PC-3 (cell line): ENCODE data around the gene SNN. TPM values are rescaled to one million over a fixed set of nuclear protein-coding genes. Genes with fewer than 3 reads are reported as not detected.

ENCODE experiments used
- ATAC-seq: fragments of 200-7000 bp; cut with Tn5 transposase; 2 replicates; pipeline ENCODE4 v1.9.1; 2020; ENCODE audit warnings: mild to moderate bottlenecking, moderate library complexity
- BruUV-seq: library from RNA; stranded (reverse); fragments of 400-500 nt; replicated peaks from 2 replicates; lab custom pipeline; 2021; lab: Mats Ljungman, UMichigan
- CTCF ChIA-PET: fragments of 300-600 bp; sonication (Branson Sonifier 250); formaldehyde crosslinking; loops from one replicate; lab custom pipeline; 2022; ENCODE audit warnings: antibody characterized with exemption; lab: Charles Lee
- POLR2A ChIA-PET: fragments of 300-600 bp; sonication (Branson Sonifier 250); formaldehyde crosslinking; loops from one replicate; lab custom pipeline; 2022; ENCODE audit warnings: antibody characterized with exemption; ENCODE audit not compliant: unreplicated experiment; lab: Charles Lee
- DNase-seq: peaks from one replicate; pipeline ENCODE4 v3.0.0-alpha.2; 2015
- H2AFZ ChIP-seq: fragments of 300-600 bp; sonication (generic); 2 replicates; pipeline ENCODE4 v1.6.0; 2016; ENCODE audit warnings: antibody characterized with exemption, low read length
- H3F3A ChIP-seq: fragments of 300-600 bp; sonication (generic); one replicate; pipeline ENCODE4 v1.6.0; 2017; ENCODE audit warnings: antibody characterized with exemption, low read length, control low read depth, mild to moderate bottlenecking; ENCODE audit not compliant: unreplicated experiment
- H3K27ac ChIP-seq: fragments of 300-600 bp; sonication (generic); 2 replicates; pipeline ENCODE4 v1.5.1; 2016; ENCODE audit warnings: mild to moderate bottlenecking, low read length
- H3K27me3 ChIP-seq: fragments of 300-600 bp; sonication (generic); 2 replicates; pipeline ENCODE4 v1.6.1; 2016; ENCODE audit warnings: low read length, mixed read lengths
- H3K36me3 ChIP-seq: fragments of 300-600 bp; sonication (generic); 2 replicates; pipeline ENCODE4 v1.6.1; 2016; ENCODE audit warnings: low read depth, mixed run types, low read length, mixed read lengths
- H3K4me1 ChIP-seq: fragments of 300-600 bp; sonication (generic); 2 replicates; pipeline ENCODE4 v1.5.1; 2016; ENCODE audit warnings: low read length; ENCODE audit not compliant: insufficient read depth
- H3K4me2 ChIP-seq: fragments of 300-600 bp; sonication (generic); 2 replicates; pipeline ENCODE4 v1.6.0; 2016; ENCODE audit warnings: low read length
- H3K4me3 ChIP-seq: fragments of 300-600 bp; sonication (generic); 2 replicates; pipeline ENCODE4 v1.5.1; 2016; ENCODE audit warnings: mild to moderate bottlenecking, low read length, mixed read lengths
- H3K79me2 ChIP-seq: fragments of 300-600 bp; sonication (generic); 2 replicates; pipeline ENCODE4 v1.6.1; 2017; ENCODE audit warnings: low read length, mixed read lengths
- H3K9ac ChIP-seq: fragments of 300-600 bp; sonication (generic); 2 replicates; pipeline ENCODE4 v1.6.0; 2016; ENCODE audit warnings: mild to moderate bottlenecking, low read length
- H3K9me2 ChIP-seq: fragments of 300-600 bp; sonication (generic); replicated peaks from 2 replicates; pipeline ENCODE4 v1.6.1; 2016; ENCODE audit warnings: mixed run types, low read length, mixed read lengths
- H3K9me3 ChIP-seq: fragments of 300-600 bp; sonication (generic); 2 replicates; pipeline ENCODE4 v1.6.1; 2016; ENCODE audit warnings: low read length, mixed read lengths
- H4K20me1 ChIP-seq: fragments of 300-600 bp; sonication (generic); 2 replicates; pipeline ENCODE4 v1.6.1; 2016; ENCODE audit warnings: low read length, mixed read lengths
- EZH2 ChIP-seq: fragments of 300-600 bp; sonication (generic); IDR thresholded peaks from one replicate; pipeline ENCODE4 v1.6.1; 2017; ENCODE audit warnings: antibody characterized with exemption, mild to moderate bottlenecking, low read length; ENCODE audit not compliant: unreplicated experiment
- EZH2phosphoT487 ChIP-seq: fragments of 300-600 bp; sonication (generic); IDR thresholded peaks from 2 replicates; pipeline ENCODE4 v1.6.1; 2018; ENCODE audit warnings: mild to moderate bottlenecking, antibody characterized with exemption, low read length, borderline replicate concordance
- intact Hi-C: fragments of 100-400 bp; cut with micrococcal nuclease; formaldehyde crosslinking; loops from 2 replicates; pipeline ENCODE4 v1.9.0; 2023
- total RNA-seq: library from RNA; depleted of rRNA; stranded (reverse); fragments of >200 nt; gene quantifications from 2 replicates; pipeline ENCODE4 v1.2.3, GENCODE V29; 2014
- TF ChIP-seq, protein P1 (sequence below): fragments of 300-600 bp; sonication (generic); conservative IDR thresholded peaks from 2 replicates; pipeline ENCODE4 v1.5.1; 2017; ENCODE audit warnings: antibody characterized with exemption, low read depth, mild to moderate bottlenecking, low read length

Gene SNN
- total RNA-seq, 1 experiment from 2014 or later = 4.3 TPM

DNA sequence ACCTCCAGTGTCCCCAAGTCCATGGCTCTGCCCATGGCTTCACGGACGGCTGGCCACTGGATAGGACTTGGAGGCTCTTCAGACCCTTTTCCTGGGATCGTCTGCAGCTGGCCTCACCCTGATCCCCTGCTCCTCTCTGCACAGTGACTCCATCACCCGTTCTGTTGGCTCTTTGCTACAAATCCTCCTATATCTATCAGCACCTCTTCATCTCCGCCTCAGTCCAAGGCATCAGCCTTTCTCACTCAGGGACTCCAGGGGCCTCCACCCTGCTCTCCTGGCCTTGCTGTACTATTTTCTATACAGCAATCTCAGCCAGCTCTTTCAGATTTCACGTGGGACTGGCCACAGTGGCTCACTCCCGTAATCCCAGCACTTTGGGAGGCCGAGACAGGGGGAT, 10.7 kb upstream of the SNN start:
- Histone ChIP-seq H3K4me2 (no peak overlapping the region), H3K27ac (no peak overlapping the region), H3K9me2 (no peaks in the 10 kb centered on the region), H4K20me1 (no peaks in the 10 kb centered on the region), H3K27me3 (no peaks in the 10 kb centered on the region), H3K4me3 (no peak overlapping the region), H3K79me2 (no peaks in the 10 kb centered on the region), H3K36me3 (no peaks in the 10 kb centered on the region), H3F3A (no peaks in the 10 kb centered on the region), H3K9ac (no peak overlapping the region), H2AFZ (no peak overlapping the region), H3K9me3 (no peaks in the 10 kb centered on the region), H3K4me1 (no peaks in the 10 kb centered on the region)
- DNase-seq (no peak), ATAC-seq (no peak)
- POLR2A ChIA-PET = no interaction called here
- intact Hi-C loops = no loop called here
- CTCF ChIA-PET = no interaction called here
- TF ChIP-seq EZH2phosphoT487 = no peak
- TF ChIP-seq, protein P1, sequence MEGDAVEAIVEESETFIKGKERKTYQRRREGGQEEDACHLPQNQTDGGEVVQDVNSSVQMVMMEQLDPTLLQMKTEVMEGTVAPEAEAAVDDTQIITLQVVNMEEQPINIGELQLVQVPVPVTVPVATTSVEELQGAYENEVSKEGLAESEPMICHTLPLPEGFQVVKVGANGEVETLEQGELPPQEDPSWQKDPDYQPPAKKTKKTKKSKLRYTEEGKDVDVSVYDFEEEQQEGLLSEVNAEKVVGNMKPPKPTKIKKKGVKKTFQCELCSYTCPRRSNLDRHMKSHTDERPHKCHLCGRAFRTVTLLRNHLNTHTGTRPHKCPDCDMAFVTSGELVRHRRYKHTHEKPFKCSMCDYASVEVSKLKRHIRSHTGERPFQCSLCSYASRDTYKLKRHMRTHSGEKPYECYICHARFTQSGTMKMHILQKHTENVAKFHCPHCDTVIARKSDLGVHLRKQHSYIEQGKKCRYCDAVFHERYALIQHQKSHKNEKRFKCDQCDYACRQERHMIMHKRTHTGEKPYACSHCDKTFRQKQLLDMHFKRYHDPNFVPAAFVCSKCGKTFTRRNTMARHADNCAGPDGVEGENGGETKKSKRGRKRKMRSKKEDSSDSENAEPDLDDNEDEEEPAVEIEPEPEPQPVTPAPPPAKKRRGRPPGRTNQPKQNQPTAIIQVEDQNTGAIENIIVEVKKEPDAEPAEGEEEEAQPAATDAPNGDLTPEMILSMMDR = no peak
- TF ChIP-seq EZH2 = no peak
- BruUV-seq = no TSS peak

GRCh38 chr16:11658896-11659708, 9.2 kb upstream of the SNN start:
- ChIA-PET CTCF (no interaction called here), POLR2A (no interaction called here)
- Histone ChIP-seq H3K27me3 (no peaks in the 10 kb centered on the region), H4K20me1 (no peaks in the 10 kb centered on the region), H3K27ac (no peak overlapping the region), H3K36me3 (no peaks in the 10 kb centered on the region), H3K9me2 (no peaks in the 10 kb centered on the region), H3K4me2 (no peak overlapping the region), H3K4me3 (no peak overlapping the region), H3K4me1 (no peaks in the 10 kb centered on the region), H3F3A (no peaks in the 10 kb centered on the region), H3K9me3 (no peaks in the 10 kb centered on the region), H3K79me2 (no peaks in the 10 kb centered on the region), H2AFZ (no peak overlapping the region), H3K9ac (no peak overlapping the region)
- no TSS peak for BruUV-seq
- DNase-seq (no peak), ATAC-seq (no peak)
- intact Hi-C loops = no loop called here
- TF ChIP-seq EZH2phosphoT487 (no peak), EZH2 (no peak)
- TF ChIP-seq, protein P1 = no peak

GRCh38 chr16:11660565-11660964, 7.7 kb upstream of the SNN start:
- Histone ChIP-seq H3F3A (no peaks in the 10 kb centered on the region), H3K27ac (no peak overlapping the region), H3K9me2 (no peaks in the 10 kb centered on the region), H3K4me1 (no peaks in the 10 kb centered on the region), H3K9ac (no peak overlapping the region), H4K20me1 (no peaks in the 10 kb centered on the region), H2AFZ (no peak overlapping the region), H3K36me3 (no peaks in the 10 kb centered on the region), H3K9me3 (no peaks in the 10 kb centered on the region), H3K4me2 (no peak overlapping the region), H3K4me3 (no peak overlapping the region), H3K79me2 (no peaks in the 10 kb centered on the region), H3K27me3 (no peaks in the 10 kb centered on the region)
- CTCF ChIA-PET = no interaction called here
- TF ChIP-seq, protein P1 = no peak
- TF ChIP-seq EZH2 = no peak
- TF ChIP-seq EZH2phosphoT487 = no peak
- BruUV-seq = no TSS peak
- DNase-seq (no peak), ATAC-seq (no peak)
- intact Hi-C loops = no loop called here
- POLR2A ChIA-PET = no interaction called here
